Measurements from ENCODE around the gene EMSY.

Gene EMSY

DNA sequence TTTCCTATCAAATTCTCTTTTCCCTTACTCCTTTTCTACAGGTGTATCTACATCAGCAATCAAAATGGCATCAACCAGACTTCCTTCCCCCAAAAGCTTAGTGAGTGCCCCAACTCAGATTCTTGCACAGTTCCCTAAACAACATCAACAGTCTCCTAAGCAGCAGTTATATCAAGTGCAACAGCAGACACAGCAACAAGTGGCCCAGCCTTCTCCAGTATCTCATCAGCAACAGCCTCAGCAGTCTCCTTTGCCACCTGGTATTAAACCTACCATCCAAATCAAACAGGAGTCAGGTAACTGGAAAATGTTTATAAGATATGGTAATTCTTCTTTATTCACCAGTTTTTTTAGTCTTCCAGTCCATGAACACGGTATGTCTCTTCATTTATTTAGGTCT, 51.4 kb downstream of the EMSY start:
- H3K27ac ChIP-seq (ENCODE audit: poor library complexity, severe bottlenecking) = no peak overlapping the region
- peaks cover 35% of the 10 kb centered on the region for H3K36me3 ChIP-seq (ENCODE audit: low read depth)

DNA sequence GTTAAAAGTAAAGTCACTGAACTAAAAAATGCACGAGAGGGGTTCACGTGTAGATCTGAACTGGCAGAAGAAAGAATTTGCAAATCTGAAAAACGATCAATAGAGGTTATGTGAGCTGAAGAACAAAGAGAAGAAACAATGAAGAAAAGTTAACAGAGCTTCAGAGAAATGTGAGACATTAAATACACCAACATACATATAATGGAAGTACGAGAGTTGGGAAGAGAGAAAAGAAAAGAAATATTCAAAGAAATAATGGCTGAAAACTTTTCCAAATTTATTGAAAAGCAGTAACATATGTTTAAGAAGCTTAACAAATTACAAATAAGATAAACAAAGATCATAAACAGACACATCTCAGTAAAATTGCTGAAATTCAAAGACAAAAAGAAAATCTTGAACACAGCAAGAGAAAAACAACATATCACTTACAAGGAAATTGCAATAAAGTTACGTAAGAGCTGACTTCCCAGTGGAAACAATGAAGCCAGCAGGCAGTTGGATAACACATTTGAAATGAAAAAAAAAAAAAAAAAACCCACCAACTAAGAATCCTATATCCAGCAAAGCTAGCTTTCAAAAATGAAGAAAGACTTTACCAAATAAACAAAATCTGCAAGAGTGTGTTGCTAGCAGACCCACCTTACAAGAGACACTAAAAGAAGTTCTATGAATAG, 56.8 kb downstream of the EMSY start:
- DNase-seq (ENCODE audit: low spot score) = no peak
- H3K9me3 ChIP-seq (ENCODE audit: severe bottlenecking) = no peaks in the 10 kb centered on the region
- H3K27ac ChIP-seq (ENCODE audit: poor library complexity, severe bottlenecking) = no peak overlapping the region
- no peak overlapping the region for H3K4me3 ChIP-seq (ENCODE audit: severe bottlenecking)
- no peaks in the 10 kb centered on the region for H3K4me1 ChIP-seq (ENCODE audit: insufficient read depth, poor library complexity, severe bottlenecking)
- TF ChIP-seq, protein P1, sequence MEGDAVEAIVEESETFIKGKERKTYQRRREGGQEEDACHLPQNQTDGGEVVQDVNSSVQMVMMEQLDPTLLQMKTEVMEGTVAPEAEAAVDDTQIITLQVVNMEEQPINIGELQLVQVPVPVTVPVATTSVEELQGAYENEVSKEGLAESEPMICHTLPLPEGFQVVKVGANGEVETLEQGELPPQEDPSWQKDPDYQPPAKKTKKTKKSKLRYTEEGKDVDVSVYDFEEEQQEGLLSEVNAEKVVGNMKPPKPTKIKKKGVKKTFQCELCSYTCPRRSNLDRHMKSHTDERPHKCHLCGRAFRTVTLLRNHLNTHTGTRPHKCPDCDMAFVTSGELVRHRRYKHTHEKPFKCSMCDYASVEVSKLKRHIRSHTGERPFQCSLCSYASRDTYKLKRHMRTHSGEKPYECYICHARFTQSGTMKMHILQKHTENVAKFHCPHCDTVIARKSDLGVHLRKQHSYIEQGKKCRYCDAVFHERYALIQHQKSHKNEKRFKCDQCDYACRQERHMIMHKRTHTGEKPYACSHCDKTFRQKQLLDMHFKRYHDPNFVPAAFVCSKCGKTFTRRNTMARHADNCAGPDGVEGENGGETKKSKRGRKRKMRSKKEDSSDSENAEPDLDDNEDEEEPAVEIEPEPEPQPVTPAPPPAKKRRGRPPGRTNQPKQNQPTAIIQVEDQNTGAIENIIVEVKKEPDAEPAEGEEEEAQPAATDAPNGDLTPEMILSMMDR (IDR thresholded peaks at IDR 0.05; ENCODE audit: poor library complexity, severe bottlenecking) = no peak
- H3K27me3 ChIP-seq (ENCODE audit: insufficient read depth, poor library complexity, severe bottlenecking) = no peaks in the 10 kb centered on the region
- H3K36me3 ChIP-seq (ENCODE audit: low read depth) = peaks cover 29% of the 10 kb centered on the region
- no peak for ATAC-seq (ENCODE audit: low read depth)

More for the DNA sequence above, 51.4 kb downstream of the EMSY start:
- H3K9me3 ChIP-seq (ENCODE audit: severe bottlenecking) = no peaks in the 10 kb centered on the region
- DNase-seq (ENCODE audit: low spot score) (no peak), ATAC-seq (ENCODE audit: low read depth) (no peak)
- H3K4me1 ChIP-seq (ENCODE audit: insufficient read depth, poor library complexity, severe bottlenecking) = no peaks in the 10 kb centered on the region
- H3K4me3 ChIP-seq (ENCODE audit: severe bottlenecking) = no peak overlapping the region
- TF ChIP-seq, protein P1 (IDR thresholded peaks at IDR 0.05; ENCODE audit: poor library complexity, severe bottlenecking) = no peak
- no peaks in the 10 kb centered on the region for H3K27me3 ChIP-seq (ENCODE audit: insufficient read depth, poor library complexity, severe bottlenecking)

DNA sequence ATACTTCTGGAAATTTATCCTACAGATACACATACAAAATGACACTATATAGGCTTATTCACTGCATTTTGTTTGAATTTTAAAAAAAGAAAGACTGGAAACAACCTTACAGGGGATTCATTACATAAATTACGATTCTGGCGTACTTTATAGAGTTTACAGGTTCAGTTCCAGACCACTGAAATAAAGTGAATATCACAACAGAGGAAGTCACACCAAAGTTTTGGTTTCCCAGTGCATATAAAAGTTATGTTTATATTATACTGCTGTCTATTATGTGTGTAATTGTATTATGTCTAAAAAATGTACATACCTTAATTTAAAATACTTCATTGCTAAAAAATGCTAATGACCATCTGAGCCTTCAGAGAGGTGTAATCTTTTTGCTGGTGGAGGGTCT, 62.0 kb downstream of the EMSY start:
- no peak overlapping the region for H3K27ac ChIP-seq (ENCODE audit: poor library complexity, severe bottlenecking)
- no peak overlapping the region for H3K4me3 ChIP-seq (ENCODE audit: severe bottlenecking)
- TF ChIP-seq, protein P1 (IDR thresholded peaks at IDR 0.05; ENCODE audit: poor library complexity, severe bottlenecking) = no peak
- H3K4me1 ChIP-seq (ENCODE audit: insufficient read depth, poor library complexity, severe bottlenecking) = no peaks in the 10 kb centered on the region
- no peaks in the 10 kb centered on the region for H3K9me3 ChIP-seq (ENCODE audit: severe bottlenecking)
- no peaks in the 10 kb centered on the region for H3K27me3 ChIP-seq (ENCODE audit: insufficient read depth, poor library complexity, severe bottlenecking)
- H3K36me3 ChIP-seq (ENCODE audit: low read depth) = no peaks in the 10 kb centered on the region
- ATAC-seq (ENCODE audit: low read depth) = no peak
- DNase-seq (ENCODE audit: low spot score) = no peak

DNA sequence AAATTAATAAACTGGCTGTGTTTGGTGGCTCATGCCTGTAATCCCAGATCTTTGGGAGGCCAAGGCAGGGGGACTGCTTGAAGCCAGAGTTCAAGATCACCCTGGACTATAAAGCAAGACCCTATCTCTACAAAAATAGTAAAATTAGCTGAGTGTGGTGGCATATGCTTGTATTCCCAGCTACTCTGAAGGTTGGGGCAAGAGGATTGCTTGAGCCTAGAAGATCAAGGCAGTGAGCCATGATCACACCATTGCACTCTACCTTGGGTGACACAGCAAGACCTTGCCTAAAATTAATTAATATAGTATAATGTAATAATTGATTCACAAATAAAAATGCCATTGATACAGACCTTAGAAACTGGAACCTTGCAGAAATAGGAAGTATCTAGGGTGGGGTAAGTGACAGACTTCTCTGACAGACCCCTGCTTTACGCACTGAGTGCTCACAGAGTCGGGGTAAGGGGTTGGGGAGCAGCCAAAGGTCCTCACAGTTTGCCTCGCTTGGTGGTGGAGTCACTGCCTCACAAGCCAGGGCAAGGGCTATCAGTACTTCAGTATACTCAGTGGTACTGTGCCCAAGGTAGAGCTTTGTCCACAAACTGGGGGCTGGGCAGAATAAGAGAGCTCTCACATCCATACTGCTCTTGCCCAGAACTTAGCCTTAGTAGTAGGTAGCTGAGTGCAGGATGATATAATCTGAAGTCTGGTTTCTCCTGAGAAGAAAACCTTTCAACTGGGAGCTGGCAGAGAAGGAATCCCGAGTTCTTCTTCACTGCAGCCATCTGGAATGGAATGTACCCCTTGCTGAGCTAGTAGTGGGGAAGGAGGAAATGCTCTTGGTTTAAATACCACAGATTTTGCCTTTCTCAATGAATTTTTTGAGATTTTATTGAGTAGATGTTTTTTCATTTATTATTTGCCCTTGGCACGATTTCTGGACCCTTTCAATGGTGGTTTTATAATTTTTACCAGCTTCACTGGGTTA, 65.5 kb downstream of the EMSY start:
- H3K27ac ChIP-seq (ENCODE audit: poor library complexity, severe bottlenecking) = no peak overlapping the region
- H3K27me3 ChIP-seq (ENCODE audit: insufficient read depth, poor library complexity, severe bottlenecking) = no peaks in the 10 kb centered on the region
- no peak overlapping the region for H3K4me3 ChIP-seq (ENCODE audit: severe bottlenecking)
- H3K4me1 ChIP-seq (ENCODE audit: insufficient read depth, poor library complexity, severe bottlenecking) = no peaks in the 10 kb centered on the region
- peaks cover 11% of the 10 kb centered on the region; the same call in 1 of the 2 replicates for H3K36me3 ChIP-seq (ENCODE audit: low read depth)
- DNase-seq (ENCODE audit: low spot score) (no peak), ATAC-seq (ENCODE audit: low read depth) (no peak)
- TF ChIP-seq, protein P1 (IDR thresholded peaks at IDR 0.05; ENCODE audit: poor library complexity, severe bottlenecking) = no peak
- no peaks in the 10 kb centered on the region for H3K9me3 ChIP-seq (ENCODE audit: severe bottlenecking)

All from RWPE2 (cell line).